Ovary (tissue), 3 donors: ENCODE measurements around the gene CALD1.

Experiments used
- POLR2A ChIP-seq: fragments of 450-650 bp; IDR thresholded peaks from one replicate; pipeline ENCODE4 v1.6.1; 2017; ENCODE audit warnings: antibody characterized with exemption, mild to moderate bottlenecking, moderate library complexity
- TF ChIP-seq, protein P1 (sequence below), 3 donors: fragments of 450-650 bp in 2 of 3; fragments of 200-600 bp in 1 of 3; IDR thresholded peaks; one replicate each; pipeline versions ENCODE4 v1.5.1 to v1.8.0; 2016 to 2022; ENCODE audit warnings: antibody characterized with exemption in 3 of 3, mild to moderate bottlenecking in 1 of 3
- donor health status: DM: no; HTN: no; CAD: no.

DNA sequence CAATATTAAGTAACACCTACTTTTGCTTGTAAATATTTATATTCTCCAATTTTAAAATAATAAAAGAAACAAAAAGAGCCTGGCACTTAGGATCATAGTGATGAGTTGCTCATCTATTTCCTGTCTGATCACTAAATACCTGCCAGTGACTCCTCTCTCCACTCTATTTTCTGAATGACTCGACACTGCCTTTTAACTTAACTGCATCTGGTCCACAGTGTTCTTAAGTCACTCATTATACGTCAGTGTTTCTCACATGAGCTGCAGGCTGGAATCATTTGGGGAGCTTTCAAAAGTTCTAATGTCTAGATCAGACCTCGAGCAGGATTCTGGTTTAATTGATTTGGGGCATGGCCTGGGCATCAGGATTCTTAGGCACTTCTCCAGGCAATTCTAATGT is 128.9 kb downstream of the CALD1 start:
- TF ChIP-seq, protein P1, sequence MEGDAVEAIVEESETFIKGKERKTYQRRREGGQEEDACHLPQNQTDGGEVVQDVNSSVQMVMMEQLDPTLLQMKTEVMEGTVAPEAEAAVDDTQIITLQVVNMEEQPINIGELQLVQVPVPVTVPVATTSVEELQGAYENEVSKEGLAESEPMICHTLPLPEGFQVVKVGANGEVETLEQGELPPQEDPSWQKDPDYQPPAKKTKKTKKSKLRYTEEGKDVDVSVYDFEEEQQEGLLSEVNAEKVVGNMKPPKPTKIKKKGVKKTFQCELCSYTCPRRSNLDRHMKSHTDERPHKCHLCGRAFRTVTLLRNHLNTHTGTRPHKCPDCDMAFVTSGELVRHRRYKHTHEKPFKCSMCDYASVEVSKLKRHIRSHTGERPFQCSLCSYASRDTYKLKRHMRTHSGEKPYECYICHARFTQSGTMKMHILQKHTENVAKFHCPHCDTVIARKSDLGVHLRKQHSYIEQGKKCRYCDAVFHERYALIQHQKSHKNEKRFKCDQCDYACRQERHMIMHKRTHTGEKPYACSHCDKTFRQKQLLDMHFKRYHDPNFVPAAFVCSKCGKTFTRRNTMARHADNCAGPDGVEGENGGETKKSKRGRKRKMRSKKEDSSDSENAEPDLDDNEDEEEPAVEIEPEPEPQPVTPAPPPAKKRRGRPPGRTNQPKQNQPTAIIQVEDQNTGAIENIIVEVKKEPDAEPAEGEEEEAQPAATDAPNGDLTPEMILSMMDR (IDR thresholded peaks at IDR 0.05) = no peak
- no peak for TF ChIP-seq POLR2A
